Hepatocyte (in vitro differentiated cells): Measurements from ENCODE around the gene FAM83F. TPM values are rescaled to one million over a fixed set of nuclear protein-coding genes. Genes with fewer than 3 reads are reported as not detected.
A peak's percentile ranks its signal among the peaks of the same experiment; 100 is the strongest.

ENCODE experiments used
- DNase-seq: peaks from one replicate; pipeline ENCODE4 v3.0.0-alpha.2; 2016; ENCODE audit warnings: low spot score
- H2AFZ ChIP-seq: fragments of 200-600 bp; sonication (generic); 2 replicates; pipeline ENCODE4 v1.6.0; 2016; ENCODE audit warnings: antibody characterized with exemption, mild to moderate bottlenecking
- H3K27ac ChIP-seq: fragments of 200-600 bp; sonication (generic); 2 replicates; pipeline ENCODE4 v1.5.1; 2016; ENCODE audit warnings: mild to moderate bottlenecking
- H3K27me3 ChIP-seq: fragments of 200-600 bp; sonication (generic); 2 replicates; pipeline ENCODE4 v1.6.1; 2016
- H3K36me3 ChIP-seq: fragments of 200-600 bp; sonication (generic); replicated peaks from 2 replicates; pipeline ENCODE4 v1.5.1; 2016; ENCODE audit warnings: low read depth; ENCODE audit not compliant: insufficient read depth
- H3K4me1 ChIP-seq: fragments of 200-600 bp; sonication (generic); 2 replicates; pipeline ENCODE4 v1.5.1; 2016; ENCODE audit warnings: mild to moderate bottlenecking, moderate library complexity; ENCODE audit not compliant: insufficient read depth
- H3K4me2 ChIP-seq: fragments of 200-600 bp; sonication (generic); 2 replicates; pipeline ENCODE4 v1.6.0; 2016
- H3K4me3 ChIP-seq: fragments of 200-600 bp; sonication (generic); 2 replicates; pipeline ENCODE4 v1.5.1; 2016; ENCODE audit warnings: mild to moderate bottlenecking
- H3K79me2 ChIP-seq: fragments of 200-600 bp; sonication (generic); 2 replicates; pipeline ENCODE4 v1.6.0; 2017; ENCODE audit warnings: mild to moderate bottlenecking
- H3K9me2 ChIP-seq: fragments of 200-600 bp; sonication (generic); replicated peaks from 2 replicates; pipeline ENCODE4 v1.6.0; 2017; ENCODE audit warnings: mild to moderate bottlenecking; ENCODE audit not compliant: insufficient read depth
- H3K9me3 ChIP-seq: fragments of 200-600 bp; sonication (generic); 2 replicates; pipeline ENCODE4 v1.5.1; 2016; ENCODE audit warnings: low read depth, mild to moderate bottlenecking
- H4K20me1 ChIP-seq: fragments of 200-600 bp; sonication (generic); 2 replicates; pipeline ENCODE4 v1.6.0; 2016; ENCODE audit warnings: mild to moderate bottlenecking; ENCODE audit not compliant: insufficient read depth, poor library complexity, severe bottlenecking
- EZH2 ChIP-seq: fragments of 200-600 bp; sonication (generic); IDR thresholded peaks from 2 replicates; pipeline ENCODE4 v1.6.1; 2016; ENCODE audit warnings: antibody characterized with exemption, mild to moderate bottlenecking, borderline replicate concordance
- EZH2phosphoT487 ChIP-seq: fragments of 200-600 bp; sonication (generic); IDR thresholded peaks from one replicate; pipeline ENCODE4 v1.6.1; 2018; ENCODE audit warnings: antibody characterized with exemption, mild to moderate bottlenecking, low read depth, moderate library complexity; ENCODE audit not compliant: unreplicated experiment, severe bottlenecking
- WGBS: methylation state at CpG from one replicate; pipeline ENCODE4 v1.1.6; 2016; ENCODE audit warnings: low lambda C conversion rate; ENCODE audit errors: missing lambda C conversion rate; 5-methylcytosine and 5-hydroxymethylcytosine counted together
- polyA plus RNA-seq: library from polyadenylated mRNA; unstranded; fragments of >200 nt; fragmentation: Nextera tagmentation; extraction: Ambion mirVana; gene quantifications from 2 replicates; pipeline ENCODE4 v1.2.1, GENCODE V29; 2016
- total RNA-seq: library from RNA; depleted of rRNA; stranded (reverse); fragments of >200 nt; gene quantifications from 2 replicates; pipeline ENCODE4 v1.2.3, GENCODE V29; 2014
- TF ChIP-seq, protein P1 (sequence below): fragments of 200-600 bp; sonication (generic); IDR thresholded peaks from 2 replicates; pipeline ENCODE4 v1.5.1; 2016; ENCODE audit warnings: antibody characterized with exemption, mild to moderate bottlenecking; ENCODE audit not compliant: poor library complexity

Gene FAM83F
- total and polyA plus RNA-seq, 2 experiments from 2014 or later: 10.8 to 12.8 TPM

DNA sequence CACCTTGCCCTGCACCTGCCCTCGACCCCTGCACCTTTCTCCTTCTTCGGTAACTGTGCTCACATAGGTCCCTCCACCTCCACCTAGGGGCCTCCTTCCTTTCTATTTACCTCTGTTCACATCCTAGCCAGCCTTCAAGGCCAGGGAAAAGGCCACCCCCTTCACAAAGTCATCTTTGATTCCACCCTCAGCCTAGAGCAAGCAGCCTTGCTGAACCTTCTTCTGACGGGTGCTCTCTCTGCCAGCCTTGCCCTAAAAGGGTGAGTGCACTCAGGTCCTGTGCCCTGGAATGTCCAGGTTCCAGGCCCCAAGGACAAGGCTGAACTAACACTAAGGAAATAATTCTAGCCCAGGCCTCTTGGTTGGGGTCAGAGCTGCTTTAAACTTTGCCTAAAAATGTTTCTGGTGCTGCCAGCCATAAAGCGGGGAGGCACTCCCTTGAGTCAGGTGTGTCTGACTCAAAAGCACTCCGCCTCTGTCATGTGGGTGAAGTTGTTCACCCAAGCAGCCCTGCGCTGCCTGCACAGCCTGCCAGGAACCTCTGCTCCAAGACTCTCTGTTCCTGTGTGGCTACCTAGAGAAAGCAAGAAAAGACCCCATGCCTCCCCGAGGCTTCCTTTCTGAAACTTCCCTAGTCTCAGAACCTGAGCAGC lies 9.2 kb upstream of the FAM83F start:
- peak overlapping the region; percentile 70 for H3K27ac ChIP-seq
- no peaks in the 10 kb centered on the region for H4K20me1 ChIP-seq
- TF ChIP-seq EZH2phosphoT487: no peak
- no peak for TF ChIP-seq EZH2
- TF ChIP-seq, protein P1, sequence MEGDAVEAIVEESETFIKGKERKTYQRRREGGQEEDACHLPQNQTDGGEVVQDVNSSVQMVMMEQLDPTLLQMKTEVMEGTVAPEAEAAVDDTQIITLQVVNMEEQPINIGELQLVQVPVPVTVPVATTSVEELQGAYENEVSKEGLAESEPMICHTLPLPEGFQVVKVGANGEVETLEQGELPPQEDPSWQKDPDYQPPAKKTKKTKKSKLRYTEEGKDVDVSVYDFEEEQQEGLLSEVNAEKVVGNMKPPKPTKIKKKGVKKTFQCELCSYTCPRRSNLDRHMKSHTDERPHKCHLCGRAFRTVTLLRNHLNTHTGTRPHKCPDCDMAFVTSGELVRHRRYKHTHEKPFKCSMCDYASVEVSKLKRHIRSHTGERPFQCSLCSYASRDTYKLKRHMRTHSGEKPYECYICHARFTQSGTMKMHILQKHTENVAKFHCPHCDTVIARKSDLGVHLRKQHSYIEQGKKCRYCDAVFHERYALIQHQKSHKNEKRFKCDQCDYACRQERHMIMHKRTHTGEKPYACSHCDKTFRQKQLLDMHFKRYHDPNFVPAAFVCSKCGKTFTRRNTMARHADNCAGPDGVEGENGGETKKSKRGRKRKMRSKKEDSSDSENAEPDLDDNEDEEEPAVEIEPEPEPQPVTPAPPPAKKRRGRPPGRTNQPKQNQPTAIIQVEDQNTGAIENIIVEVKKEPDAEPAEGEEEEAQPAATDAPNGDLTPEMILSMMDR: no peak
- H3K79me2 ChIP-seq: no peaks in the 10 kb centered on the region
- H3K9me2 ChIP-seq: no peaks in the 10 kb centered on the region
- H3K27me3 ChIP-seq: no peaks in the 10 kb centered on the region
- 82% methylated on average over 7 of the region's 7 CpGs for WGBS
- H3K36me3 ChIP-seq: no peaks in the 10 kb centered on the region
- H3K4me1 ChIP-seq: no peaks in the 10 kb centered on the region
- H3K4me3 ChIP-seq: no peak overlapping the region
- H2AFZ ChIP-seq: no peak overlapping the region
- H3K9me3 ChIP-seq: no peaks in the 10 kb centered on the region
- no peak overlapping the region for H3K4me2 ChIP-seq
- DNase-seq: no peak

DNA sequence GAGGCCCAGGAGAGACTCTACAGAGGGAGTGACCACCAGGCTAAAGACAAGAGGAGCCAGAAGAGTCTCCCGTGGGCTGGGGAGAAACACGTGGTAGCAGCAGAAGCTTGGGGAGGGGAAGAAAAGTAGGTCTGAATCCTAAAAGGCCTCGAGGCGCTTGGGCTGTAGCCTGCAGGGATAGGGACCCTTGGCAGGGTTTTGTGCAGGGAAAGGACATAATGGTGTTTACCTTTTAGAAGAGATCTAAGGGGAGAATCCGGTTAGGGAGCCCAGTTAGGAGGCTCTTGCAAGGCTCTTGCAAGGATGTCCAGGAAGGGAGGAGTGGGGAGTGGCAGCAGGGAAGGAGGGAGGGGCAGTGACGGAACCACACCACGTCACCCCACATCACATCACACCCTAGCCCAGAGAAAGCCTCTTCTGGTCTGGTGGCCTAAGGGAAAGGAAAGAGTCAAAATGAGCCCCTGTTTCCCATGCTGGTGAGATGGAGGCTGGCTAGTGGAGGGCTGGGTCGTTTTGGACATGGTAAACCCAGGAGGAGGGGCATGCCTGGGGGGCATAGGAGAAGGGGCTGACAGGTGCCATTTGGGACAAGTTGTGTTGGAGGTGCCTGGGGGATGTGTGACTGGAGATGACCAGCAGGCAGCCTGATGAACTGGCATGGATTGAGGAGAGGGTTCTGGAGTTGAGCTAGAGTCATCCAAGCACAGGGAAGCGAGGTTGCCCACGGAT lies 6.2 kb upstream of the FAM83F start:
- Histone ChIP-seq H3K27me3 (peaks cover 6% of the 10 kb centered on the region), H3K36me3 (no peaks in the 10 kb centered on the region), H2AFZ (no peak overlapping the region), H3K4me3 (no peak overlapping the region), H3K27ac (no peak overlapping the region), H3K79me2 (no peaks in the 10 kb centered on the region), H3K4me1 (no peaks in the 10 kb centered on the region), H3K9me2 (no peaks in the 10 kb centered on the region), H3K4me2 (no peak overlapping the region), H4K20me1 (no peaks in the 10 kb centered on the region), H3K9me3 (no peaks in the 10 kb centered on the region)
- TF ChIP-seq, protein P1: no peak
- TF ChIP-seq EZH2 (no peak), EZH2phosphoT487 (no peak)
- WGBS: 71% methylated on average over 10 of the region's 10 CpGs
- no peak for DNase-seq

DNA sequence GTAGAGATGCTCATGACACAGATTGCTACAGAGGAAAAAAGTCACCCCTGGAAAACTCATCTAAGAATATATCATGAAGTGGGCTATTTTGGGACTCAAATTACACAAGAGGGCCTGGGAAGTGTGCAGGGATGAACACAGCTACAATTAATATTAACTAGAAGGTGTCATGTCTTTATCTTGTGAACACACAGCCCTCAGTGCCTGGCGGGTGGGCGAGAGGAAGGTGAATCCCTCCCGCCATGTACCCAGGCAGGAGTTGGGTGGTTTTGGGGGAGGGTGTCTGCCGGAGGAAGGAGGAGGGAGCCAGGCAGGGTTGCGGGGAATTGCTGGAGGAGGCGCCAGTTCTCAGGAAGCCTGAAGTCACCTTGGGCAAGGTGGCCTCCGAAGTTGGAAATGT lies 5.1 kb upstream of the FAM83F start:
- H3K27ac ChIP-seq: peak overlapping the region; percentile 66
- no peaks in the 10 kb centered on the region for H3K9me2 ChIP-seq
- DNase-seq: no peak
- H3K4me3 ChIP-seq: no peak overlapping the region
- H2AFZ ChIP-seq: no peak overlapping the region
- H3K79me2 ChIP-seq: no peaks in the 10 kb centered on the region
- no peaks in the 10 kb centered on the region for H3K9me3 ChIP-seq
- no peaks in the 10 kb centered on the region for H4K20me1 ChIP-seq
- H3K36me3 ChIP-seq: no peaks in the 10 kb centered on the region
- peaks cover 9% of the 10 kb centered on the region for H3K27me3 ChIP-seq
- peaks cover 4% of the 10 kb centered on the region for H3K4me1 ChIP-seq
- no peak overlapping the region for H3K4me2 ChIP-seq
- no peak for TF ChIP-seq EZH2
- TF ChIP-seq, protein P1: no peak
- no peak for TF ChIP-seq EZH2phosphoT487
- WGBS: 84% methylated on average over 7 of the region's 7 CpGs
